ENCODE results near the gene XAB2.

The XAB2 gene

DNA sequence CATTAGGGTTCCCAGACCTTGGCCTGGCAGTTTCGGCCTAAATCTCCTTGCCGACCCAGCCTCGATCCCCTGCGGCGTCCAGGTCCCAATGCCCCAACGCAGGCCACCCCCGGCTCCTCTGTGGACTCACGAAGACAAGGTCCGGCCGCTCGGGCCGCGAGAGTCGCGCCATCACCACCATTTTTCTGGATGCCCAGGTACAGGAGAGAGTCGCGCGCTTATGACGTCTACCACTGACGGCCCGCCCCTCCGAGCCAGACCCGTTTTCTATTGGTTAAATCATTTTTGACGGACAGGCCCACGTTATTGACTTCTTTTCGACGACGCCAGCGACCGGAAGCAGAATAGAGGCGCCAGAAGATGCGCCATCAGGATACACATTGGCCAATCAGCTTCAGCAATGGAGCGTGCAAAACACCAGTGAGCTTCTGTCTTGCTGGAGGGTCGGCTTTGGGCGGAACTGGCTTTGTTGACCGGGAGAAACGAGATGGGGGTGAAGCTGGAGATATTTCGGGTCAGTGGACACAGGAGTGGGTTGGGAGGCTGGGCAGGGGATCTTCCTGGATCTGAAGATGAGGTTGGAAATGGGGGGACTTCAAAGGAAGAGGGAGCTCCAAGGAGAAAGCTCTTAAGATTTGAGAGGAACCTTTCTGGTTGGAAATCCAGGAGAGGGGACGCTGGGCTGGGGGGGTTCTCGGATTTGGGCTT lies at the start of gene XAB2, which contains the start of gene PET100:
TSS of gene XAB2 (minus strand) at position 199 of the 708 bp plus-strand sequence. CDS start at position 181, 18 bp downstream.
TSS of gene PET100 (plus strand) at position 447 of the 708 bp plus-strand sequence. CDS start at position 488, 41 bp downstream.
- peak; percentile 98 for DNase-seq

- DNase-seq = no peak
These were observed 48.4 kb upstream of the XAB2 start for GRCh38 chr19:7677669-7678311.

- DNase-seq = no peak
These were observed 47.5 kb upstream of the XAB2 start, which contains the start of gene MCEMP1 for GRCh38 chr19:7676854-7677253. MCEMP1 (plus strand) TSS chr19:7677090; CDS start chr19:7677121, 31 bp downstream.

DNA sequence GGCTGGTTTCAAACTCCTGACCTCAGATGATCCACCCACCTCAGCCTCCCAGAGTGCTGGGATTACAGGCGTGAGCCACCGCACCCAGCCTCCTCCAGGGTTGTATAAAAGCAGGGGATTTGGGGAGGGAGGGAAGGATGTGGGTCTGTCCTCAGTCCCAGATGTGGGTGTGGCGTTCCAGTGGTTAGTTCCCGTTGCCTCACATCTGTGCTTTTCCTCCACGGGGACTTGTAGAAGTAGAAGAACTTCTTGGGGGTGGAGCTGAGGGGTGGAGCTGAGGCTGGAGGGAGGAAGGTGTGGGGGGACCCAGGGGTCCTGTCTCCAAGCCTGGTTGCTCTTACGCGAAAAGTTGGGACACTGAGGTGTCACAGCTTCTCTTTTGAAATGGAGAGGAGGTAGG lies 47.0 kb upstream of the XAB2 start:
- no peak for DNase-seq

- peak; percentile 70 for DNase-seq
These were observed 45.0 kb upstream of the XAB2 start for GRCh38 chr19:7674010-7675005.

- DNase-seq = no peak
These were observed 43.2 kb upstream of the XAB2 start for GRCh38 chr19:7672522-7672921.

DNA sequence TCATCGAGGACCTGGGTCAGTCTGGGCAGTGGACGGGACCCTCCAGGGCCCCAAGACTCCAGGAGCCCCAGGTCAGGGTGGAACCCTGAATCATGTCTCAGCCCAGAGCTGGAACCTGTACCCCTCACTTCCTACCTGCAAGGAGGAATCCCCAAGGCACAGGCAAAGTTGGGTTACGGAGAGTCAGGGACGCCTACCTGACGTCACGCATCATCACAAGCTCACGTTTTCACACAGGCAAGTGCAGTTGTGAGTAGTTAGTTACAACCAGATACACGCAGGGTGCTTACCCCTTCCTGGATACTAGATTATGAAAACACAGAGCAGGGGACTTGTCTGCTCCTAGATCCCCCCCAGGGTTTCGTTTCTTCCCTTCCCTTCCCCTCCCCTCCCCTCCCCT lies 41.4 kb upstream of the XAB2 start:
- DNase-seq = no peak

DNA sequence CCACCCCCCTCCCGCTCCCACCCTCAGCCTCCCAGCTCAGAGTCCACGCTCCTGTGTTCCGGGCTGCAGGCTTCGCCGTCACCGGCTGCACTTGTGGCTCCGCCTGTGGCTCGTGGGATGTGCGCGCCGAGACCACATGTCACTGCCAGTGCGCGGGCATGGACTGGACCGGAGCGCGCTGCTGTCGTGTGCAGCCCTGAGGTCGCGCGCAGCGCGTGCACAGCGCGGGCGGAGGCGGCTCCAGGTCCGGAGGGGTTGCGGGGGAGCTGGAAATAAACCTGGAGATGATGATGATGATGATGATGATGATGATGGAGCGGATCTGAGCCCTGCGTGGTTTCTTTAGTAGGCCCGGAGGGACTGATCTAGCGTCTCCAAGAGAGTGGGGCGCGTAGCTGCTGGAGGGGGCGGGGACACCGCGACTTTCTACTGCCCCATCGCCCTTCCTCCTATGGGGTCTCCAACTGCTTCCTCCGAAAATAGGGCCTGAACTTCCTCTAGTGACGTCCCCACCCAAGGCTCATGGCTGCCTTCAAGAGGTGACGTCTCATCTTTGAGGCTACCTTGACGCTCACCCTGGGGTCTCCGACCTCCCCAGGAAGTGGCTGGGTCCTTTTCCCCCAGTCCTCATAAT lies 40.9 kb upstream of the XAB2 start:
- no peak for DNase-seq

- no peak for DNase-seq
These were observed 40.3 kb upstream of the XAB2 start for GRCh38 chr19:7669641-7670040.

- no peak for DNase-seq
These were observed 39.5 kb upstream of the XAB2 start, which contains the start of gene RETN for GRCh38 chr19:7668842-7669241. RETN (plus strand) TSS chr19:7669049; CDS start chr19:7669327, 278 bp downstream.

GRCh38 chr19:7665076-7665475 lies 35.7 kb upstream of the XAB2 start:
- no peak for DNase-seq

DNA sequence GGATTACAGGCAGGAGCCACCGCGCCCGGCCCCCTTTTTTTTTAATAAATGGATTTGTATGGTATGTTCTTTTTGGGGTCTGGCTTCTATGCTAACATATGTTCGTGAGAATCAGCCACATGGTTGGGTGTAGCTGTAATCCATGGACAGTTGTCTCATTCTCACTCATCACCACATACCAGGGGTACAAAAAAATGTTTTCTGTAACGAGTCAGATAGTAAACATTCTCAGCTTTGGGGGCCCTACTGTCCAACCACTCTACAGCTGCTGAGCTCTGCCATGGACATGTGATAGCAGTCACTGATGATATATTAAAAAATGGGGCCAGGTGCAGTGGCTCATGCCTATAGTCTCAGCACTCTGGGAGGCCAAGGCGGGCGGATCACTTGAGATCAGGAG lies 34.4 kb upstream of the XAB2 start:
- no peak for DNase-seq

DNA sequence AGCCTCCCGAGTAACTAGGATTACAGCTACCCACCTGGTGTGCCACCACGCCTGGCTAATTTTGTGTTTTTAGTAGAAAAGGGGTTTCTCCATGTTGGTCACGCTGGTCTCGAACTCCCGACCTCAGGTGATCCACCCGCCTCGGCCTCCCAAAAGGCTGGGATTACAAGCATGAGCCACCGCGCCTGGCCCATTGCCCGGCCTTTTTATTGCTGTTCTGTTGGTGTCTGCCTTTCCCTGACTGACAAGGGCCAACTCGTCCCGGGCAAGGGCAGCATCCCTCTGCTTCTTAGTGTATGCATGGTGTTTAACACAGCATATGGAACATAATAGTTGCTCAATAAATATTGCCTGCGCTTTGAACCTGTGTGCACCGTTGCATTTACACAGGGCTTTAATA lies 33.3 kb upstream of the XAB2 start:
- no peak for DNase-seq

DNA sequence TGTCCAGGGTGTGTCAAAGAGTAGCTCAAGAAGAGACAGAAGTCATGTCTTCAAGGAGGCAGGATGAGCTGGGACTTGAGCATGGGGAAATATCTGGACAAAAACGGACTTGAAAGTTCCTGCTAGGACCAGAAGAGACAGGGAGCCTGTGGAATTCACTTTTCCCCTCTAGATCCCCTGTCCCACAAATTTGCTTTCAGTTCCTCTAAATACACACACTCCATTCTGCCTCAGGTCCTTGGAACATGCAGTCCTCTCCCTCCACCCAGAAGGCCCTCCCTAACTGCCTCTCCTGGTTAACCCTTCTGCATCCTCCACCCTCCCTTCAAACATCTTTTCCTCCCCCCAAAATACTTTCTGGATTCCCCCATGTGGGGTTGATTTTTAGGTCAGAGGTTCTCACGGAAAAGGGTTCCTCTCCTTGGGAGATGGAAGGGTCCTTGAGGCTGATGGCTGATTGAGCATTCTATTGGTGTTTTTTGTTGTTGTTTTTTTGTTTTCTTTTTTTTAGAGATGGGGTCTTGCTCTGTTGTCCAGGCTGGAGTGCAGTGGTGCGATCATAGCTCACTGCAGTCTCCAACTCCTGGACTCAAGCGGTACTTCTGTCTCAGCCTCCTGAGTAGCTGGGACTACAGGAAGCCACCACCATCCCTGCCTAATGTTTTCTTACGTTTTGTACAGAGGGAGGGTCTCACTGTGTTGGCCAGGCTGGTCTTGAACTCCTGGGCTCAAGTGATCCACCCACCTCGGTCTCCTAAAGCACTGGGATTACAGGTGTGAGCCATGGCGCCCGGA lies 32.6 kb upstream of the XAB2 start:
- no peak for DNase-seq

- peak; percentile 73 for DNase-seq
These were observed 28.9 kb upstream of the XAB2 start for GRCh38 chr19:7658219-7658686.

DNA sequence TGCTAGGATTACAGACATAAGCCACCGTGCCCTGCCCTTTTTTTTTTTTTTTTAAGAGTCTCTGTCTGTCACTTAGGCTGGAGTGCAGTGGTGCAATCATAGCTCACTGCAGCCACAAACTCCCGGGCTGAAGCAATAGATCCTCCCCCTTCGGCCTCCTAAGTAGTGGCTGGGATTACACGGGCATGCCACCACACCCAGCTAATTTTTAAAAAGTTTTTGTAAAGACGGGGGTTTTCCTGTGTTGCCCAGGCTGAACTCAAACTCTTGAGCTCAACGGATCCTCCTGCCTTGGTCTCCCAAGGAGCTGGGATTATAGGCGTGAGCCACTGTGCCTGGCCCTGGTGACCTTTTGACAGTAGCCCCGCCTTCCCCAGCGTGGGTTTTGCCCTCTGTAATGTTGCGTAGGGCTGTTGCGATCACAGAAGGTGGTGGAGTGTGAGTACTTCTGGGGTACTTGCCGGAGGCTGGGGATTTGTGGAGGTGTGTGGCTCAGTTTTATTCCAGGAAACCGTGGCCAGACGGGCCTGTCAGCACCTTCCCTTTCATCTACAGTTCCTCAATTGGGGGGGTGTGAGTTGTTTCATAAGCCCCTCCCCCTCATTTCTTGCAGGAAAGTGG lies 27.9 kb upstream of the XAB2 start:
- DNase-seq = no peak

GRCh38 chr19:7655581-7655980 lies 26.2 kb upstream of the XAB2 start:
- no peak for DNase-seq

DNA sequence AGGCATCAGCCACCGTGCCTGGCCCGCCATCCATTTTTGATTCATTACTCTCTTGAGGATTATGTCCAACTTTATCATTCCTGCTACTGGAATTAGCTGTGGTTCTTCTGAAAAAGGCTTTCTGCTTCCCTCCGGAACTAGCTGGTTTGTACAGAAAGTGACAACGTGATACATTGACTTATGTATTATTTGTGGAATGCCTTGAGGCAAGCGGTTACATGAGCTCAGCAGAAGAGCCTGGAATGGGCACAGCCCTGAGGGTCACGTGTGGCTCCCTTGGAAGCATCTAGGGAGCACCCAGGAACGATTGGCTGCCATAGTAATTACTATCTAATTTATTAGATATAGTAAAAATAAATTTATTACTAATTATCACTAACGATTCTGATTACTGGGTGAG lies 25.1 kb upstream of the XAB2 start:
- DNase-seq = no peak

GRCh38 chr19:7652061-7652641 lies 22.8 kb upstream of the XAB2 start:
- DNase-seq = peak; percentile 96

DNA sequence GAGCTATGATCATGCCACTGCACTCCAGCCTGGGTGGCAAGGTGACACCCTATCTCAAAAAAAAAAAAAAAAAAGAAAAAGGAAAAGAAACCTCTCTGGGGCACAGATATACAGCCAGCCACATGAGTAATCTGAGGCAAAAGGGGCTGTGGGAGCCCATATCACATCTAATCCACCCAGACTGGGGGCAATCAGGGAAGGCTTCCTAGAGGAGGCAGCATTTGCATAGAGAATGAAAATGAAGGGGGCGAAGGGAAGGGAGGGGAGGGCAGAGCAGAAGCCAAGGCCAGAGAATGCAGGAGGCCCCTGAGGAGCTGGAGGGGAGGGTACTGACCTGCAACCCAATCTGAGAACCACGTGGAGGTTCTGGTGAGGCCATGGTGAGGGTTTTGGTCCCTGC lies 20.8 kb upstream of the XAB2 start:
- no peak for DNase-seq

Measured in activated effector memory CD4-positive, alpha-beta T cell treated with anti-CD3 and anti-CD28 coated beads, Interleukin-2, amount 50 U/mL, for 16 hours (primary cell).